Hepatocyte (in vitro differentiated cells): Measurements from ENCODE around the gene CTNNA2. TPM values are rescaled to one million over a fixed set of nuclear protein-coding genes. Genes with fewer than 3 reads are reported as not detected.
A peak's percentile ranks its signal among the peaks of the same experiment; 100 is the strongest.

Source experiments
- DNase-seq: peaks from one replicate; pipeline ENCODE4 v3.0.0-alpha.2; 2016; ENCODE audit warnings: low spot score
- H2AFZ ChIP-seq: fragments of 200-600 bp; sonication (generic); 2 replicates; pipeline ENCODE4 v1.6.0; 2016; ENCODE audit warnings: antibody characterized with exemption, mild to moderate bottlenecking
- H3K27ac ChIP-seq: fragments of 200-600 bp; sonication (generic); 2 replicates; pipeline ENCODE4 v1.5.1; 2016; ENCODE audit warnings: mild to moderate bottlenecking
- H3K27me3 ChIP-seq: fragments of 200-600 bp; sonication (generic); 2 replicates; pipeline ENCODE4 v1.6.1; 2016
- H3K36me3 ChIP-seq: fragments of 200-600 bp; sonication (generic); replicated peaks from 2 replicates; pipeline ENCODE4 v1.5.1; 2016; ENCODE audit warnings: low read depth; ENCODE audit not compliant: insufficient read depth
- H3K4me1 ChIP-seq: fragments of 200-600 bp; sonication (generic); 2 replicates; pipeline ENCODE4 v1.5.1; 2016; ENCODE audit warnings: mild to moderate bottlenecking, moderate library complexity; ENCODE audit not compliant: insufficient read depth
- H3K4me2 ChIP-seq: fragments of 200-600 bp; sonication (generic); 2 replicates; pipeline ENCODE4 v1.6.0; 2016
- H3K4me3 ChIP-seq: fragments of 200-600 bp; sonication (generic); 2 replicates; pipeline ENCODE4 v1.5.1; 2016; ENCODE audit warnings: mild to moderate bottlenecking
- H3K79me2 ChIP-seq: fragments of 200-600 bp; sonication (generic); 2 replicates; pipeline ENCODE4 v1.6.0; 2017; ENCODE audit warnings: mild to moderate bottlenecking
- H3K9me2 ChIP-seq: fragments of 200-600 bp; sonication (generic); replicated peaks from 2 replicates; pipeline ENCODE4 v1.6.0; 2017; ENCODE audit warnings: mild to moderate bottlenecking; ENCODE audit not compliant: insufficient read depth
- H3K9me3 ChIP-seq: fragments of 200-600 bp; sonication (generic); 2 replicates; pipeline ENCODE4 v1.5.1; 2016; ENCODE audit warnings: low read depth, mild to moderate bottlenecking
- H4K20me1 ChIP-seq: fragments of 200-600 bp; sonication (generic); 2 replicates; pipeline ENCODE4 v1.6.0; 2016; ENCODE audit warnings: mild to moderate bottlenecking; ENCODE audit not compliant: insufficient read depth, poor library complexity, severe bottlenecking
- EZH2 ChIP-seq: fragments of 200-600 bp; sonication (generic); IDR thresholded peaks from 2 replicates; pipeline ENCODE4 v1.6.1; 2016; ENCODE audit warnings: antibody characterized with exemption, mild to moderate bottlenecking, borderline replicate concordance
- EZH2phosphoT487 ChIP-seq: fragments of 200-600 bp; sonication (generic); IDR thresholded peaks from one replicate; pipeline ENCODE4 v1.6.1; 2018; ENCODE audit warnings: antibody characterized with exemption, mild to moderate bottlenecking, low read depth, moderate library complexity; ENCODE audit not compliant: unreplicated experiment, severe bottlenecking
- WGBS: methylation state at CpG from one replicate; pipeline ENCODE4 v1.1.6; 2016; ENCODE audit warnings: low lambda C conversion rate; ENCODE audit errors: missing lambda C conversion rate; 5-methylcytosine and 5-hydroxymethylcytosine counted together
- polyA plus RNA-seq: library from polyadenylated mRNA; unstranded; fragments of >200 nt; fragmentation: Nextera tagmentation; extraction: Ambion mirVana; gene quantifications from 2 replicates; pipeline ENCODE4 v1.2.1, GENCODE V29; 2016
- total RNA-seq: library from RNA; depleted of rRNA; stranded (reverse); fragments of >200 nt; gene quantifications from 2 replicates; pipeline ENCODE4 v1.2.3, GENCODE V29; 2014
- TF ChIP-seq, protein P1 (sequence below): fragments of 200-600 bp; sonication (generic); IDR thresholded peaks from 2 replicates; pipeline ENCODE4 v1.5.1; 2016; ENCODE audit warnings: antibody characterized with exemption, mild to moderate bottlenecking; ENCODE audit not compliant: poor library complexity

The CTNNA2 gene
- total and polyA plus RNA-seq, 2 experiments from 2014 or later, result 0.79 to 4.4 TPM

DNA sequence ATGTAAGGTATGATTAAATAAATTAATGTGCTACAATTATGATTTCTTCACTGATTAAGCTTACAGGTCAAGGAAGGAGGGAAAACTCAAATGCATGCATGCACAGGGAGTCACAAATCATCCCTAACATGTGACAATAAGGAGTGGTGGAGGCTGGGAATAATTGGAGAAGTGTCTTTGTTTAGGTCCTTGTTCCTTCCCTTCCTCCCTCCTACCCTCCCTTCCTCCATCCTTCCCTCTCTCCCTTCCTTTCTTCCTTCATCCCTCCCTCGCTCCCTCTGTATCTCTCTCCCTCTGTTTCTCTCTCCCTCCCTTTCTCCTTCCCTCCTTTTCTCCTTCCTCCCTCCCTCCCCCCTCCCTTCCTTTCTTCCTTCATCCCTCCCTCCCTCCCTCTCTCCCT lies 337.1 kb downstream of the CTNNA2 start:
- no CpG with 5 or more reads among the region's 1 CpG for WGBS

DNA sequence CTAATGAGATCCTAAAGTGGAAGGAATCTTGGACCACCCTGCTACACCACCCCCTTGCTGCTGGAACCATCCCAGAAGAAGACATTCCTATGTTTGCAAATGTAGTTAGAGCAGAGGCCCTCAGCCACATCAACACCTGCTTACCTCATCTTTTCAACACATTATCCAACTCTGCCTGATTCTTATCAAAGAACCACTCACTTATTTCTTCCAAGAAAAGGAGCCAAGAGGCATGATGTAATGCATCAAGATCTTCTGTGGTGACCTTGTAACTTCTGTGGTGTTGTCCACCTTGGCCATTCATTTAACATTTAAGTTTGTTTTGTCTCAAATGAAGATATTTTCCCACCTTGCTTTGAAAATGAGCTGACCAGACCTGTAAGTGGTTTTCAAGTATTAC lies 338.1 kb downstream of the CTNNA2 start:
- Histone ChIP-seq H3K27ac (no peak overlapping the region), H3K4me1 (no peaks in the 10 kb centered on the region), H3K27me3 (no peaks in the 10 kb centered on the region), H2AFZ (no peak overlapping the region), H3K9me2 (no peaks in the 10 kb centered on the region), H3K9me3 (no peaks in the 10 kb centered on the region), H4K20me1 (no peaks in the 10 kb centered on the region), H3K36me3 (no peaks in the 10 kb centered on the region), H3K4me2 (no peak overlapping the region), H3K4me3 (no peak overlapping the region), H3K79me2 (no peaks in the 10 kb centered on the region)
- no peak for DNase-seq
- TF ChIP-seq, protein P1, sequence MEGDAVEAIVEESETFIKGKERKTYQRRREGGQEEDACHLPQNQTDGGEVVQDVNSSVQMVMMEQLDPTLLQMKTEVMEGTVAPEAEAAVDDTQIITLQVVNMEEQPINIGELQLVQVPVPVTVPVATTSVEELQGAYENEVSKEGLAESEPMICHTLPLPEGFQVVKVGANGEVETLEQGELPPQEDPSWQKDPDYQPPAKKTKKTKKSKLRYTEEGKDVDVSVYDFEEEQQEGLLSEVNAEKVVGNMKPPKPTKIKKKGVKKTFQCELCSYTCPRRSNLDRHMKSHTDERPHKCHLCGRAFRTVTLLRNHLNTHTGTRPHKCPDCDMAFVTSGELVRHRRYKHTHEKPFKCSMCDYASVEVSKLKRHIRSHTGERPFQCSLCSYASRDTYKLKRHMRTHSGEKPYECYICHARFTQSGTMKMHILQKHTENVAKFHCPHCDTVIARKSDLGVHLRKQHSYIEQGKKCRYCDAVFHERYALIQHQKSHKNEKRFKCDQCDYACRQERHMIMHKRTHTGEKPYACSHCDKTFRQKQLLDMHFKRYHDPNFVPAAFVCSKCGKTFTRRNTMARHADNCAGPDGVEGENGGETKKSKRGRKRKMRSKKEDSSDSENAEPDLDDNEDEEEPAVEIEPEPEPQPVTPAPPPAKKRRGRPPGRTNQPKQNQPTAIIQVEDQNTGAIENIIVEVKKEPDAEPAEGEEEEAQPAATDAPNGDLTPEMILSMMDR, result no peak
- TF ChIP-seq EZH2 (no peak), EZH2phosphoT487 (no peak)

More for the DNA sequence above, 337.1 kb downstream of the CTNNA2 start:
- no peaks in the 10 kb centered on the region for H3K9me3 ChIP-seq
- TF ChIP-seq EZH2, result no peak
- TF ChIP-seq, protein P1, result no peak
- no peaks in the 10 kb centered on the region for H3K4me1 ChIP-seq
- H3K79me2 ChIP-seq, result no peaks in the 10 kb centered on the region
- no peaks in the 10 kb centered on the region for H4K20me1 ChIP-seq
- no peaks in the 10 kb centered on the region for H3K36me3 ChIP-seq
- H3K4me3 ChIP-seq, result no peak overlapping the region
- H3K4me2 ChIP-seq, result no peak overlapping the region
- no peak overlapping the region for H3K27ac ChIP-seq
- no peak overlapping the region for H2AFZ ChIP-seq
- no peaks in the 10 kb centered on the region for H3K27me3 ChIP-seq
- H3K9me2 ChIP-seq, result no peaks in the 10 kb centered on the region
- DNase-seq, result no peak

DNA sequence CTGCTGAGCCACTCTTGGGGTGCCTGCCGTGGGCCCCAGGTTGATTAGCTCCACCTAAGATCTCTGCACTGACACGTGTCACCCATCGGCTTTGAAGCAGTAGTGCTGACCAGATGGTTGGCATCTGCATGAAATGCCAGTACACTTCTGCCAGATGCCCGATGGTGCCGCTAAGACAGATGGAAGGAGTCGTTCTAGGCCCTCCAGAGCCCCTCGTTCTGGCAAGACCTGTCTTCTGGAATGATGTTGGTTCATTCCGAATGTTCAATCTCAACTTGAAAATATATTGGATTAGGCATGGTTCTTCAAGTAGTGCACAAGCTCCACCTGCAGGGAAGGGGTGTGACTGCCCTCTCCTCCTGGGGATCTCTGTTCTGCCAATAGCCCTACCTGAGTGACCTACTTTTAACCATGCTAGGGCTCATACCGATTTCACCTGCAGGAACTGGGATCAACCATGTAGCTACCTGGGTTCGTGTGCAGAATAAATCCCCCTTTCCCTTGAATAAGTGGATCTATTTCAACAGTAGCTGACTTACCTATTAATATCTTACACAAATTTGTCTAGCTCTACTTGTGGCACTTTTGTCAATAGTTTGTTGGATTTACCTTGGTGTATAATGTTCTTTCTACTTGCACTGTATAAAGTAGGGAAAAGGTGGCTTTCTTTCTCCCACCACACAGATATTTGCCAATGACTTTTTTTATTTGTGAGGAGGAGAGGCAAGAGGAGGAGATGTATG lies 342.6 kb downstream of the CTNNA2 start:
- DNase-seq, result peak; percentile 48
- no peak overlapping the region for H3K4me2 ChIP-seq

More for the DNA sequence above, 342.6 kb downstream of the CTNNA2 start:
- no peak overlapping the region for H2AFZ ChIP-seq
- H3K4me1 ChIP-seq, result no peaks in the 10 kb centered on the region
- no peaks in the 10 kb centered on the region for H4K20me1 ChIP-seq
- no peak overlapping the region for H3K4me3 ChIP-seq
- no peak overlapping the region for H3K27ac ChIP-seq
- no peaks in the 10 kb centered on the region for H3K36me3 ChIP-seq
- no peaks in the 10 kb centered on the region for H3K79me2 ChIP-seq
- TF ChIP-seq, protein P1, result peak; percentile 43
- TF ChIP-seq EZH2phosphoT487, result no peak
- no peaks in the 10 kb centered on the region for H3K27me3 ChIP-seq
- H3K9me2 ChIP-seq, result no peaks in the 10 kb centered on the region
- H3K9me3 ChIP-seq, result no peaks in the 10 kb centered on the region
- 58% methylated on average over 10 of the region's 10 CpGs for WGBS
